PFSK-1 (cell line): ENCODE measurements around the gene EXTL1.

Experiments
- FOXP2 ChIP-seq: optimal IDR thresholded peaks from 2 replicates; pipeline ENCODE3; 2011; ENCODE audit warnings: borderline replicate concordance, control low read depth, inconsistent platforms; ENCODE audit not compliant: insufficient read depth; ENCODE audit errors: extremely low read length, extremely low read depth
- POLR2AphosphoS5 ChIP-seq: IDR thresholded peaks from 2 replicates; pipeline ENCODE4 v1.6.1; 2012; ENCODE audit warnings: low read depth, mild to moderate bottlenecking, control low read depth, low read length, moderate library complexity
- SIN3A ChIP-seq: IDR thresholded peaks from 2 replicates; pipeline ENCODE4 v1.6.1; 2012; ENCODE audit warnings: mild to moderate bottlenecking, low read length, moderate library complexity, borderline replicate concordance; ENCODE audit not compliant: insufficient read depth
- TAF1 ChIP-seq: IDR thresholded peaks from 2 replicates; pipeline ENCODE4 v1.6.1; 2012; ENCODE audit warnings: low read length, control low read depth, borderline replicate concordance; ENCODE audit not compliant: insufficient read depth
- TF ChIP-seq, protein P1 (sequence below), 2 experiments: IDR thresholded peaks; 2 replicates each; pipeline versions ENCODE4 v1.6.1 to v1.8.0; 2011 to 2012; ENCODE audit warnings: low read depth in 2 of 2, low read length in 2 of 2, control low read depth in 1 of 2, inconsistent platforms in 1 of 2, mild to moderate bottlenecking in 1 of 2, moderate library complexity in 1 of 2; ENCODE audit not compliant: insufficient read depth in 1 of 2

EXTL1 gene

DNA sequence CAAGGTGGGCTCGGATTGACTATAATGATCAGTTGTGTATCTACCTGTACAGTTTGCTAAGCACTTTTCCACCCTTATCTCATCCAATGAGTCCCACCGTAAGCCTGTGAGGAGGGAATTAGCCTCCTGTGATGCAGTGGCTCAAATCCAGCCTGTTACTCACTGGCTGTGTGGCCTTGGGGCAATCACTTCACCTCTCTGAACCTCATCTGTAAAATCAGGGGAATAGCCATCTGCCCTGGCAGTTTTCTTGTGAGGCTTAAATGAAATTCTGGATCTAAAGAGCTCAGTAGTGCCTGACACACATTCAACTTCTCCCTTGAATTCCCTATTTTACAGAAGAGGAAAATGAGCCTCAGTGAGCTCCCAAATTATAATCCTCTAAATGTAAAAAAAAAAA is 7.4 kb upstream of the EXTL1 start:
- TF ChIP-seq, protein P1, sequence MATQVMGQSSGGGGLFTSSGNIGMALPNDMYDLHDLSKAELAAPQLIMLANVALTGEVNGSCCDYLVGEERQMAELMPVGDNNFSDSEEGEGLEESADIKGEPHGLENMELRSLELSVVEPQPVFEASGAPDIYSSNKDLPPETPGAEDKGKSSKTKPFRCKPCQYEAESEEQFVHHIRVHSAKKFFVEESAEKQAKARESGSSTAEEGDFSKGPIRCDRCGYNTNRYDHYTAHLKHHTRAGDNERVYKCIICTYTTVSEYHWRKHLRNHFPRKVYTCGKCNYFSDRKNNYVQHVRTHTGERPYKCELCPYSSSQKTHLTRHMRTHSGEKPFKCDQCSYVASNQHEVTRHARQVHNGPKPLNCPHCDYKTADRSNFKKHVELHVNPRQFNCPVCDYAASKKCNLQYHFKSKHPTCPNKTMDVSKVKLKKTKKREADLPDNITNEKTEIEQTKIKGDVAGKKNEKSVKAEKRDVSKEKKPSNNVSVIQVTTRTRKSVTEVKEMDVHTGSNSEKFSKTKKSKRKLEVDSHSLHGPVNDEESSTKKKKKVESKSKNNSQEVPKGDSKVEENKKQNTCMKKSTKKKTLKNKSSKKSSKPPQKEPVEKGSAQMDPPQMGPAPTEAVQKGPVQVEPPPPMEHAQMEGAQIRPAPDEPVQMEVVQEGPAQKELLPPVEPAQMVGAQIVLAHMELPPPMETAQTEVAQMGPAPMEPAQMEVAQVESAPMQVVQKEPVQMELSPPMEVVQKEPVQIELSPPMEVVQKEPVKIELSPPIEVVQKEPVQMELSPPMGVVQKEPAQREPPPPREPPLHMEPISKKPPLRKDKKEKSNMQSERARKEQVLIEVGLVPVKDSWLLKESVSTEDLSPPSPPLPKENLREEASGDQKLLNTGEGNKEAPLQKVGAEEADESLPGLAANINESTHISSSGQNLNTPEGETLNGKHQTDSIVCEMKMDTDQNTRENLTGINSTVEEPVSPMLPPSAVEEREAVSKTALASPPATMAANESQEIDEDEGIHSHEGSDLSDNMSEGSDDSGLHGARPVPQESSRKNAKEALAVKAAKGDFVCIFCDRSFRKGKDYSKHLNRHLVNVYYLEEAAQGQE (IDR thresholded peaks at IDR 0.05; ENCODE audit: insufficient read depth in 1 of 2, low read depth in 2 of 2, low read length in 2 of 2), result no peak
- TF ChIP-seq SIN3A, result no peak
- TF ChIP-seq TAF1, result no peak
- no peak for TF ChIP-seq FOXP2
- TF ChIP-seq POLR2AphosphoS5, result no peak

DNA sequence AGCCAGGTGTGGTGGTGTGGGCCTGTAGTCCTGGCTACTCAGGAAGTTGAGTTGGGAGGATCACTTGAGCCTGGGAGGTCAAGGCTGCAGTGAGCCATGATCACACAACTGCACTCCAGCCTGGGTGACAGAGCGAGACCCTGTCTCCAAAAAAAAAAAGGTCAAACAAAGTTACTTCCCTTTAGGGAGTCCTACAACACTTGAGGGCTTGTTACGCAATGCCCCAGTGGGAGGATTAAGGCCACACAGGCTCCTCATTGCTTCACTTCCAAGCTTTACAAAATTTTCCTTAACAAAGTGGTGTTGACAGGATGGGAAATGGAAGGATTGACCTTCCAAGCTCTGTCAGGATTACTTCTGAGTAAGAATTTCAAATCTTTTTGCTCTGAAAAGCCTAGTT is 6.2 kb upstream of the EXTL1 start:
- TF ChIP-seq, protein P1 (IDR thresholded peaks at IDR 0.05; ENCODE audit: insufficient read depth in 1 of 2, low read depth in 2 of 2, low read length in 2 of 2), result no peak
- TF ChIP-seq FOXP2, result no peak
- no peak for TF ChIP-seq TAF1
- TF ChIP-seq POLR2AphosphoS5, result no peak
- TF ChIP-seq SIN3A, result no peak

DNA sequence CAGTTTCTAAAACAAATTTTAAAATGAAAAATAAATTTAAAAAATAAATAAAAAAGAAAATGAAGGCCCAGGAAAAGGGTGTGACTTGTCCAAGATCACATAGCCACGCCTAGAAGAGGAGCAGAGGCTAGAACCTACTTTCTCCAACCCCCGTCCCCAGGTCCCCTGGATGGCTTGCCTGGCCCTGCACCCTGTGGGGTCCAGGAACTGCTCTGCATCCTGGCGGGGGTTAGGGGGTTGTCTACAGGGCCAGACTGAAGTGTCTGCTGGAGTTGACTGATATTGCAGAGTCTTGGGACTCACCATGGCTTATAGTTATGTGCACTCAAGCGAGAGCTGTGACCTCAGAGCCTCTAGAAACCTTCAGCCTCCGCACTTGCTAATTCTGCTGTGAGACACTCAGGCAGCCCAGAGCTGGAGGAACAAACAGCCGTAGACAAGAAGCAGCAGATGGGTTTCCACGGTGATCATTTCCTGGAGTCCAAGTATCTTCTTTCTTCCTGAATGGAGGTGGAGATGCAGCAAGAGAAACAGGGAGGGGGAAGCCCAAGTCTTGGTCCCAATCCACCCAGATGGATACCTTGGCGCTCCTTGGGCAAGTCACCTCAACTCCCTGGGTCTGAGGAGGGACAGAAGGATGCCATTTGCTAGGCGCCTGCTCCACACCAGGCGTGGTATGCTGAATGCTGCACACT is 5.2 kb upstream of the EXTL1 start:
- TF ChIP-seq POLR2AphosphoS5 (no peak), TAF1 (no peak), FOXP2 (no peak), SIN3A (no peak)
- TF ChIP-seq, protein P1 (IDR thresholded peaks at IDR 0.05; ENCODE audit: insufficient read depth in 1 of 2, low read depth in 2 of 2, low read length in 2 of 2), result no peak

DNA sequence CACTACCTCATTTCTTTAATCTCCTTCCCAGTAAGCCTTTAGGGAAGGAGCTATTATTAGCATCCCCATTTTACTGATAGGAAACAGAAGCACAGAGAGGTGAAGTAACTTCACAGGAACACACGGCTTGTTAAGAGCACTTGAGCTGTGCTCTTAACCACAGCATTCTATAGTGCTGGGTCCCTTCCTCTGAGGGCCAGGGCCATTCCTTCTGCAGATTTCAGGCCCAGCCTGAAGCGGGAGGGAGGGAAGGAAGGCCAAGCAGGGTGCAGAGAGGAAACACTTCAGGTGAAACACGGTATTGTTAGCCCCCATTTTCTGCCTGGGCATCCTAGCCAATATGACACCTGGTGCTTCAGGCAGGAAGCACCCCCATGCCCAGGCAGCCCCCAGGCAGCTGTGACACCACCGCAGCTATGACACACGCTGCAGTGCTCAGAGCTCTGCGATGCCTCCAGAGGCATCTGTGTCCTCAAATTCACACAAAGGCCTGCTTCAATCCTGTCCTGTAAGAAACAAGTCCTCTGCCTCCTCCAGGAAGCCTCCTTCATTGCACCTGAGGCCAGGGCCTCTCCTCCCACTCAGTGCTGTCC is 4.5 kb upstream of the EXTL1 start:
- TF ChIP-seq POLR2AphosphoS5 (no peak), TAF1 (no peak)

GRCh38 chr1:26017606-26018005 is 4.0 kb upstream of the EXTL1 start:
- no peak for TF ChIP-seq FOXP2
- no peak for TF ChIP-seq SIN3A
- TF ChIP-seq TAF1, result no peak
- TF ChIP-seq, protein P1 (IDR thresholded peaks at IDR 0.05; ENCODE audit: insufficient read depth in 1 of 2, low read depth in 2 of 2, low read length in 2 of 2), result no peak
- no peak for TF ChIP-seq POLR2AphosphoS5
